Measurements from ENCODE around the gene ZNF207. TPM values are rescaled to one million over a fixed set of nuclear protein-coding genes. Genes with fewer than 3 reads are reported as not detected.
A peak's percentile ranks its signal among the peaks of the same experiment; 100 is the strongest.

ZNF207 gene
- total RNA-seq, 1 experiment from 2014 or later: 84.6 TPM

- ChIA-PET CTCF (no interaction called here), POLR2A (ENCODE audit: unreplicated experiment) (no interaction called here)
- H3K9me2 ChIP-seq (replicated peaks; ENCODE audit: low read length): no peaks in the 10 kb centered on the region
- intact Hi-C loops (cut with micrococcal nuclease): no loop called here
- no peaks in the 10 kb centered on the region; the same call in 1 of the 2 replicates for H4K20me1 ChIP-seq (ENCODE audit: low read length)
- no peak overlapping the region for H3K4me3 ChIP-seq (ENCODE audit: low read length)
- BruUV-seq (replicated peaks): no TSS peak
- H3K4me2 ChIP-seq (ENCODE audit: low read length): no peak overlapping the region
- H3K9me3 ChIP-seq (ENCODE audit: low read length): no peaks in the 10 kb centered on the region
- H3K27me3 ChIP-seq (ENCODE audit: low read length): no peaks in the 10 kb centered on the region
- no peaks in the 10 kb centered on the region for H3F3A ChIP-seq (ENCODE audit: low read length, unreplicated experiment)
- H3K9ac ChIP-seq (ENCODE audit: low read length): no peak overlapping the region
- no peak overlapping the region for H3K27ac ChIP-seq (ENCODE audit: low read length)
- no peak overlapping the region for H2AFZ ChIP-seq (ENCODE audit: low read length)
- H3K4me1 ChIP-seq (ENCODE audit: insufficient read depth, low read length): peaks cover 6% of the 10 kb centered on the region; the same call in 1 of the 2 replicates
- H3K36me3 ChIP-seq (ENCODE audit: low read depth, low read length): peaks cover 33% of the 10 kb centered on the region
- DNase-seq (no peak), ATAC-seq (no peak)
- no peak for TF ChIP-seq CTCF (conservative IDR thresholded peaks at IDR 0.05; ENCODE audit: low read depth, low read length)
- no peak for TF ChIP-seq EZH2phosphoT487 (IDR thresholded peaks at IDR 0.05; ENCODE audit: borderline replicate concordance, low read length)
- no peak for TF ChIP-seq EZH2 (IDR thresholded peaks at IDR 0.05; ENCODE audit: low read length, unreplicated experiment)
- H3K79me2 ChIP-seq (ENCODE audit: low read length): no peaks in the 10 kb centered on the region
Observed at GRCh38 chr17:32382526-32383223, 32.7 kb downstream of the ZNF207 start.

- Histone ChIP-seq H2AFZ (ENCODE audit: low read length) (no peak overlapping the region), H3K9me3 (ENCODE audit: low read length) (no peaks in the 10 kb centered on the region), H3K4me3 (ENCODE audit: low read length) (no peak overlapping the region), H3K4me1 (ENCODE audit: insufficient read depth, low read length) (peaks cover 6% of the 10 kb centered on the region; the same call in 1 of the 2 replicates), H3K79me2 (ENCODE audit: low read length) (no peaks in the 10 kb centered on the region), H3K27ac (ENCODE audit: low read length) (no peak overlapping the region), H3K4me2 (ENCODE audit: low read length) (no peak overlapping the region), H3K27me3 (ENCODE audit: low read length) (no peaks in the 10 kb centered on the region), H3K36me3 (ENCODE audit: low read depth, low read length) (peaks cover 23% of the 10 kb centered on the region), H3F3A (ENCODE audit: low read length, unreplicated experiment) (no peaks in the 10 kb centered on the region), H3K9ac (ENCODE audit: low read length) (no peak overlapping the region), H3K9me2 (replicated peaks; ENCODE audit: low read length) (no peaks in the 10 kb centered on the region), H4K20me1 (ENCODE audit: low read length) (no peaks in the 10 kb centered on the region; the same call in 1 of the 2 replicates)
- TF ChIP-seq EZH2phosphoT487 (IDR thresholded peaks at IDR 0.05; ENCODE audit: borderline replicate concordance, low read length) (no peak), CTCF (conservative IDR thresholded peaks at IDR 0.05; ENCODE audit: low read depth, low read length) (no peak), EZH2 (IDR thresholded peaks at IDR 0.05; ENCODE audit: low read length, unreplicated experiment) (no peak)
- no peak for DNase-seq
- BruUV-seq (replicated peaks): TSS peak; percentile 1
- ATAC-seq: no peak; the same call in 1 of the 2 replicates
- intact Hi-C loops (cut with micrococcal nuclease): no loop called here
- ChIA-PET CTCF (no interaction called here), POLR2A (ENCODE audit: unreplicated experiment) (no interaction called here)
Observed at GRCh38 chr17:32383926-32384434, 34.0 kb downstream of the ZNF207 start.

- no peaks in the 10 kb centered on the region for H3K9me3 ChIP-seq (ENCODE audit: low read length)
- peaks cover 6% of the 10 kb centered on the region; the same call in 1 of the 2 replicates for H3K4me1 ChIP-seq (ENCODE audit: insufficient read depth, low read length)
- TF ChIP-seq EZH2 (IDR thresholded peaks at IDR 0.05; ENCODE audit: low read length, unreplicated experiment): no peak
- no peak for TF ChIP-seq EZH2phosphoT487 (IDR thresholded peaks at IDR 0.05; ENCODE audit: borderline replicate concordance, low read length)
- TF ChIP-seq CTCF (conservative IDR thresholded peaks at IDR 0.05; ENCODE audit: low read depth, low read length): no peak
- no TSS peak for BruUV-seq (replicated peaks)
- no peak overlapping the region for H2AFZ ChIP-seq (ENCODE audit: low read length)
- no peak overlapping the region for H3K9ac ChIP-seq (ENCODE audit: low read length)
- ChIA-PET POLR2A (ENCODE audit: unreplicated experiment) (no interaction called here), CTCF (no interaction called here)
- no peaks in the 10 kb centered on the region for H3F3A ChIP-seq (ENCODE audit: low read length, unreplicated experiment)
- H3K36me3 ChIP-seq (ENCODE audit: low read depth, low read length): peaks cover 15% of the 10 kb centered on the region
- H3K27me3 ChIP-seq (ENCODE audit: low read length): no peaks in the 10 kb centered on the region
- H3K9me2 ChIP-seq (replicated peaks; ENCODE audit: low read length): no peaks in the 10 kb centered on the region
- intact Hi-C loops (cut with micrococcal nuclease): no loop called here
- H3K27ac ChIP-seq (ENCODE audit: low read length): no peak overlapping the region
- no peak overlapping the region for H3K4me3 ChIP-seq (ENCODE audit: low read length)
- H3K79me2 ChIP-seq (ENCODE audit: low read length): no peaks in the 10 kb centered on the region
- no peaks in the 10 kb centered on the region for H4K20me1 ChIP-seq (ENCODE audit: low read length)
- ATAC-seq (no peak), DNase-seq (no peak)
- no peak overlapping the region for H3K4me2 ChIP-seq (ENCODE audit: low read length)
Observed at GRCh38 chr17:32385121-32385520, 35.2 kb downstream of the ZNF207 start.
